Small intestine (tissue), 7 donors: Measurements from ENCODE around the gene MLXIPL. TPM values are rescaled to one million over a fixed set of nuclear protein-coding genes. Genes with fewer than 3 reads are reported as not detected.
"Not testable (repeated sequence)": the region's sequence is repeated elsewhere in the genome, so short reads cannot be mapped to it uniquely, and the experiment has no call there.

Experiments used
- DNase-seq, 2 donors: peaks; one replicate each; pipeline versions ENCODE4 v3.0.0 to v3.0.0-alpha.2; 2013
- FAIRE-seq: peaks from 2 replicates; lab custom pipeline; 2012; peaks lifted over from hg19 to GRCh38; lab: Jason Lieb, UNC
- H3K27ac ChIP-seq, 3 donors: one replicate each; pipeline ENCODE4 v1.5.1; 2013; ENCODE audit warnings: low read length in 2 of 3, mild to moderate bottlenecking in 2 of 3, control low read depth in 1 of 3, inconsistent platforms in 1 of 3, low read depth in 1 of 3, moderate library complexity in 1 of 3
- H3K27me3 ChIP-seq, 3 donors: one replicate each; pipeline ENCODE4 v1.6.1; 2013; ENCODE audit warnings: low read length in 3 of 3, inconsistent platforms in 1 of 3; ENCODE audit not compliant: control insufficient read depth in 3 of 3, insufficient read depth in 3 of 3
- H3K36me3 ChIP-seq, 3 donors: one replicate each; pipeline ENCODE4 v1.6.1; 2013; ENCODE audit warnings: low read length in 3 of 3, inconsistent platforms in 1 of 3, low read depth in 1 of 3, mild to moderate bottlenecking in 1 of 3, moderate library complexity in 1 of 3; ENCODE audit not compliant: control insufficient read depth in 3 of 3, insufficient read depth in 2 of 3
- H3K4me1 ChIP-seq, 3 donors: one replicate each; pipeline ENCODE4 v1.6.1; 2013; ENCODE audit warnings: low read length in 2 of 3, inconsistent platforms in 1 of 3, low read depth in 1 of 3, mild to moderate bottlenecking in 1 of 3, moderate library complexity in 1 of 3; ENCODE audit not compliant: control insufficient read depth in 3 of 3, insufficient read depth in 2 of 3
- H3K4me3 ChIP-seq, 3 donors: one replicate each; pipeline ENCODE4 v1.5.1; 2013; ENCODE audit warnings: low read length in 3 of 3, control low read depth in 1 of 3, inconsistent platforms in 1 of 3, low read depth in 1 of 3, mild to moderate bottlenecking in 1 of 3, moderate library complexity in 1 of 3
- H3K9me3 ChIP-seq, 2 donors: one replicate each; pipeline ENCODE4 v1.6.1; 2013; ENCODE audit warnings: low read depth in 1 of 2, low read length in 1 of 2; ENCODE audit not compliant: control insufficient read depth in 2 of 2, insufficient read depth in 1 of 2
- WGBS, 3 donors: extraction: QIAGEN DNeasy Blood & Tissue Kit; methylation state at CpG; one replicate each; pipeline ENCODE4 v1.1.7; 2013; 5-methylcytosine and 5-hydroxymethylcytosine counted together
- polyA plus RNA-seq, 4 donors: library from polyadenylated mRNA; stranded (reverse) in 3 of 4; unstranded in 1 of 4; fragments of 200-250 nt in 3 of 4; fragments of 120-200 nt in 1 of 4; gene quantifications; one replicate each; pipeline versions ENCODE4 v1.2.1 to v1.2.3, GENCODE V29; 2013
- donor health status: healthy with polysubstance abuse.
- donor health status: control.
- donor health status: control.
- donor health status: Bipolar disorder and iron deficiency.
- donor health status: healthy.

Gene MLXIPL
- polyA plus RNA-seq, 4 donors, result 95.8 to 208 (median 128) TPM

DNA sequence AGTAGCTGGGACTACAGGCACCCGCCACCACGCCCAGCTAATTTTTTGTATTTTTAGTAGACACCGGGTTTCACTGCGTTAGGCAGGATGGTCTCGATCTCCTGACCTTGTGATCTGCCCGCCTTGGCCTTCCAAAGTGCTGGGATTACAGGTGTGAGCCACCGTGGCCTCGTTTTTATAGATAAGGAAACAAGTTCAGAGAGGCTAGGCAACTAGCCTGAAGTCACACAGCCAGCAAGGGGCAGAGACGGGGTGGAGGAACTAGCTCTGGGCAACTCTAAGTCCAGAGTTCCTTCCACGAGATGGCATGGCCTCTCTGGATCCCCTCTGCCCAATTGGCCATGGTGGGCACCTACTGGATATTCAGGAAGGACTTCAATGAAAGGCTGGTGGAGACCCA, 9.4 kb downstream of the MLXIPL start:
- H3K9me3 ChIP-seq, H3K4me3 ChIP-seq, DNase-seq, FAIRE-seq, H3K27me3 ChIP-seq: not testable (repeated sequence)
- peaks cover 0 to 86% (median 0%) of the 10 kb centered on the region in 3 donors for H3K36me3 ChIP-seq
- peaks cover 0 to 28% (median 9%) of the 10 kb centered on the region in 3 donors for H3K4me1 ChIP-seq
- H3K27ac ChIP-seq, result peak overlapping the region in 1 of 3 donors; percentile 67
- 26 to 66% (median 44%) methylated on average over 10 of the region's 10 CpGs for WGBS, 3 donors

- H3K4me3 ChIP-seq, result no peak overlapping the region
- WGBS, 3 donors, result 23 to 47% (median 42%) methylated on average over 14 of the region's 14 CpGs
- H3K9me3 ChIP-seq, result no peaks in the 10 kb centered on the region
- peak overlapping the region in 2 of 3 donors; percentile 55 to 63 for H3K27ac ChIP-seq
- H3K36me3 ChIP-seq, result peaks cover 0 to 92% (median 0%) of the 10 kb centered on the region in 3 donors
- peaks cover 0 to 28% (median 9%) of the 10 kb centered on the region in 3 donors for H3K4me1 ChIP-seq
- FAIRE-seq, result no peak
- peak; percentile 47 to 92 for DNase-seq
- H3K27me3 ChIP-seq, result no peaks in the 10 kb centered on the region
Observed at GRCh38 chr7:73613954-73614735, 10.2 kb downstream of the MLXIPL start.

DNA sequence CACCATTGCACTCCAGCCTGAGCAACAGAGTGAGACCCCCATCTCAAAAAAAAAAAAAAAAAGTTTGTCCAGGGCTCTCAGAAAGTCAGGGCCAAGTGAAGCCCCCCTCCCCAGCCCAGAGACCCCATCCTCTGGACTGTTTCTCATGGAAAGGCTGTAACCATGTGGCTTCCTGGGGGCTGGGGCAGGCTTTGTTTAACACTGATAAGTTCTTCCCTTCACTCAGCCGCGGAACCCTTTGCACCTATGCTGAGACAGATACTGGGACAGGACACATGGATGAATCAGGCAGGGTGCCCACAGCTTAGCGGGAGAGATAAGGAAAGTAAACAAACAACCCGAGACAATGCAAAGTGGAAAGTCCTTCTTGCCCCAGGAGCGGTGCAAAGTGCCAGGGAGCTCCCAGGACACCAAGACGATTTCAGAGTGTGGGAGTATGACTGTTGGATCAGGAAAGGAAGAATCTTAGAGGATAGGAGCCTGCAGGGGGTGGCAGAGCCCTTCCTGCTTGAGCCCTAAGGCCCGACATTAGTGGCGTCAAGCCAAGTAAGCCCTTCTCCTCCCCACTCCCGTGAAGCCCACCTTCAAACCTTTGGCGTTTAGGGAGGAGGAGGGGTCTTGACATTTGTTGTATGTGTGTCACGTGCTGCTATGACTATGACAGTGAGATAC, 11.6 kb downstream of the MLXIPL start:
- Histone ChIP-seq H3K27ac (peak overlapping the region; percentile 51 to 63 (median 63)), H3K4me3 (no peak overlapping the region), H3K9me3 (no peaks in the 10 kb centered on the region), H3K4me1 (peaks cover 0 to 28% (median 9%) of the 10 kb centered on the region in 3 donors), H3K36me3 (peaks cover 0 to 93% (median 0%) of the 10 kb centered on the region in 3 donors), H3K27me3 (no peaks in the 10 kb centered on the region)
- DNase-seq, result peak; percentile 93 to 98
- WGBS, 3 donors, result 2 to 12% (median 7%) methylated on average over 11 of the region's 11 CpGs
- FAIRE-seq, result no peak

DNA sequence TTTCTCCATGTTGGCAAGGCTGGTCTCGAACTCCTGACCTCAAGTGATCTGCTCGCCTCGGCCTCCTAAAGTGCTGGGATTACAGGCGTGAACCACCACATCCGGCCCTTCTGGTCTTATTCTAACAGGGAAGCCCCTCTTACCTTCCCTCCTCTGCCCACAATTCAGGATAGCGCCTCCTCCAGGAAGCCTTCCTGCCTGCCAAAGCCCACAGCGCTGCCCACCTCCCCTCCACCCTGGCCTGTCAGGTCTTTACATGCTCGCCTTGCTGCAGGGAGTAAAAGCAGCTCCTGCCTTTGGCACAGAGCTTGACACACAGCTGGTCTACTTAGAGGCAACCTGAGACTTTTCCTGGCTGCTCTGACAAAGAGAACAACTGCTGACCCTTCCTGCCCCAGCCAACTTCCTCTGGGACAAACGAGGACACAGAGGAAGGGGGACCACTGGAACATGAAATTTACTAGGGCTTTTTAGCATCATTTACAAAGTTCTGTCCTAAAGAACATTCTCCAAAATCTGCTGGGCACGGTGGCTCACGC, 13.2 kb downstream of the MLXIPL start:
- Histone ChIP-seq H3K4me1 (peaks cover 0 to 28% (median 8%) of the 10 kb centered on the region in 3 donors), H3K27ac (no peak overlapping the region), H3K27me3 (no peaks in the 10 kb centered on the region), H3K36me3 (peaks cover 0 to 90% (median 2%) of the 10 kb centered on the region in 3 donors), H3K9me3 (no peaks in the 10 kb centered on the region), H3K4me3 (no peak overlapping the region)
- DNase-seq (no peak), FAIRE-seq (no peak)
- 67 to 85% (median 82%) methylated on average over 10 to 11 of the region's 11 CpGs for WGBS, 3 donors

DNA sequence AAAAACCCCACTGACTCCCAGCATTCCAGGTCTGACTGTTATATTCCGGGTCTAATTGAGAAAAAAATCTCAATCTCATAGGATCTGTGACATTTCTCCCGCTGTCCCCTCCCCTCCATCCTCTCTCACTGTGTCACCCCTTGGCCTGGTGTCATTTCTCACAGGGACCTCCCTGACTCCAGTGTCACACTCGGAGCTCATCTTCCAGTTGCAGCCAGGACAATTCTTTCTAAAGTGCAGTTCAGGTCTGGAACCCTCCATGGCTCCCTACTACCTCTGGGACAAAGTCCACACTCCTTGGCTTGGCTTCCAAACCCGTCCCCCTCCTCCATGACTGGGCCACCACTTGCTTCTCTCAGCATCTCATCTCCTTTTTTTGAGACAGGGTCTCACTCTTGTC, 14.2 kb downstream of the MLXIPL start:
- DNase-seq (no peak), FAIRE-seq (no peak)
- Histone ChIP-seq H3K36me3 (peaks cover 0 to 91% (median 2%) of the 10 kb centered on the region in 3 donors), H3K4me3 (no peak overlapping the region), H3K4me1 (peaks cover 0 to 26% (median 5%) of the 10 kb centered on the region in 3 donors), H3K9me3 (no peaks in the 10 kb centered on the region), H3K27me3 (no peaks in the 10 kb centered on the region), H3K27ac (no peak overlapping the region)
- 58 to 78% (median 63%) methylated on average over 4 of the region's 4 CpGs for WGBS, 3 donors

DNA sequence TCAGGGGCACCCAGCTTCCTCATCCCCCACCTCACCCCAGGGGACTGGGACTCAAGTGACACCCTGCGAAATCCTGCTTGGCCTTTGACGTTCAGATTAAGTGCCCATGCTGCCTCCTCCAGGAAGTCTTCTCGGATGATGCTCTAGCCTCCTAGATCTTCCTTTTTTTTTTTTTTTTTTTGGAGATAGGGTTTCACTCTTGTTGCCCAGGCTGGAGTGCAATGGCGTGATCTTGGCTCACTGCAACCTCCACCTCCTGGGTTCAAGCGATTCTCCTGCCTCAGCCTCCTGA, 16.7 kb downstream of the MLXIPL start:
- not testable (repeated sequence) for DNase-seq, H3K4me1 ChIP-seq, FAIRE-seq, H3K9me3 ChIP-seq, H3K27ac ChIP-seq, H3K4me3 ChIP-seq, H3K27me3 ChIP-seq
- peaks cover 0 to 72% (median 2%) of the 10 kb centered on the region in 3 donors for H3K36me3 ChIP-seq
- WGBS, 3 donors, result 54 to 67% (median 57%) methylated on average over 4 to 5 of the region's 5 CpGs

DNA sequence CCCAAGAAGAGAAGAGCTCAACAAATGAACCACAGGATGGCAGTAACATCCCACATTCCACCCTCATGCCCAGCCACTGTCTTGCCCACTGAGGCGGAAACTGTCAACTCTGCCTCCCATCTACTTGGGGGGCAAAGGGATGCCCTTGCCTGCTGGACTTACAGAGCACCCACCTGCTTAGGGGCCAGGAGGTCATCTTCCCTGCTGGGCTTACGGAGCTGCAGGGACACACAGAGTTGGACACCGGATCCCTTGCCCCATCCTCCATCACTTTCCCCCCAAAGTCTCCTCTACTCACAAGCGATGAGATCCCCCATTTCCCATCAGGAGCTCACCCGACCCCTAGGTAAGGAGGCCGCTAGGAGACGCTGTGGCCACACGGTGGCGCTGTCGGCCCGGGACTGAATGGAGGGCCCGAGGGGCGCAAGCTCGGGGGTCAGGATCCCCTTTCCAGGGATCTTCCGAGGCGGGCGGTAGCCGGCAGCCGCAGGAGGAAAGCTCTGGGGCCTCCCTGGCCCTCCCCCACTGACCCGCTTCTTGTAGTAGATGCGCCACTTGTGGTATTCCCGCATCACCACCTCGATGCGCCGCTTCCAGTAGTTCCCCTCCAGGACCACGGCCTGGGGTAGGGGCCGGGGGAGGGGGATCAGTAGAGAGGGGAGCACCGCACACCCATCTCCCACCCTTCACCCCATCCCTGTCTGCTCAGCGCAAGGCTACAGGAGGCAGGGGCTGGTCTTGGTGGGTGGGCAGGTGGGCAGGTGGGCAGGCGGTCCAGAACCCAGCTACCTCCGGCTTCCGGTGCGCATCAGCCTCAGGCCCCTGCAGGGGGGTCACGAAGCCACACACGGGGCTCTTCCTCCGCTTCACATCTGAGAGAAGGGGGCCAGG, 17.3 kb downstream of the MLXIPL start:
- no peak overlapping the region for H3K4me3 ChIP-seq
- WGBS, 3 donors, result 23 to 47% (median 35%) methylated on average over 31 to 36 of the region's 36 CpGs
- FAIRE-seq, result no peak
- H3K9me3 ChIP-seq, result no peaks in the 10 kb centered on the region
- H3K4me1 ChIP-seq, result no peaks in the 10 kb centered on the region
- H3K27me3 ChIP-seq, result peaks cover 0 to 2% (median 0%) of the 10 kb centered on the region in 3 donors
- peaks cover 0 to 66% (median 2%) of the 10 kb centered on the region in 3 donors for H3K36me3 ChIP-seq
- H3K27ac ChIP-seq, result no peak overlapping the region
- DNase-seq, result peak in 1 of 2 donors; percentile 66
